GM21529 (cell line): ENCODE data around the gene NUP210L.

Experiments used
- ATAC-seq: cut with Tn5 transposase; IDR thresholded peaks from one replicate; pipeline ENCODE4 v1.9.1; 2021; ENCODE audit not compliant: unreplicated experiment

The NUP210L gene

GRCh38 chr1:153945795-153946621 is 208.9 kb downstream of the NUP210L start:
- ATAC-seq: peak; percentile 62

GRCh38 chr1:153945131-153945794 is 209.6 kb downstream of the NUP210L start:
- no peak for ATAC-seq

DNA sequence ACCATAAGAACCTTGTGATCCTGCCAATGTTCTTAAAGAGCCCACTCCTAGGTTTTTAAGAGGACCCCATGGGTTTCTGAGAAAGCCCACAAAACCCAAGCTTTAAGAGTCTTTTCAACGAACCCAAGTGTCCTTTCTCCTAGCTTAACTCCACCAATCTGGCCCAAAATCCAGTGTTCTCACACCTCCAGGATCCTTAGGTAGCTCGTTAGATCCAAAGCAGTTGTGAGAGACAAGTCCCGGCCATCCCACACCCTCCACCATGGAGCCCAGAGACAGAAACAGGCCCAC is 210.1 kb downstream of the NUP210L start:
- ATAC-seq: no peak

GRCh38 chr1:153944005-153944826 is 210.7 kb downstream of the NUP210L start:
- no peak for ATAC-seq

DNA sequence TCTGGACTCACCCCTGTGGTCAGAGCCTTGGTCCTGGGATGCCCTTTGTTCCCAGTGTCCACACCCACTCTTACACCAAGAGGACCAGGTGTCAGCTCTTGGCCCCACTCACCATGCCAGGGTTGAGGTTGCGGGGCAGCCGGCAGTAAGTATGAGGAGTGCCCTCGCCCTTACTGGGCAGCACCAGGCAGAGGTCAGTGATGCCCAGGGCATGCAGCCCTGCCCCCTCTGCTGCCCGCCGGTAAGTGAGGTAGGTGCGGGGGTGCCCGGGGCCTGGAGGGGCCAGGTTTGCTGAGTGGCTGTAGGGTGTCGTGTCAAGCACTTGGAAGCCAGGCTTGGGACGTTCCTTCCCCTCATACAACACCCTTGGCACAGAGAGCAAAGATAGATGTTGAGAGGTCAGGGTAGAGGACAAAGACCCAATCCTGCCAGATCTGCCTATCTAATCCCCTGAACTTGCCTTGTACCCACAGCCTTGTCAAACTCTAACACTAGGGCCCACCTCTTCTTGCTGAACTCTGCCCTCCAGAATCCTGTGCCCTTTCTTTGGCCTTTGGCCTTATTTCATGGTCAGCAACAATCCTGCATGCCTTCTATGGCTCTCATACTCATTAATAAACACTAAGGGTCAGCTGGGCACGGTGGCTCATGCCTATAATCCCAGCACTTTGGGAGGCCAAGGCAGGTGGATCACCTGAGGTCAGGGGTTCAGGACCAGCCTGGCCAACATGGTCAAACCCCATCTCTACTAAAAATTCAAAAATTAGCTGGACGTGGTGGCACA is 211.9 kb downstream of the NUP210L start:
- no peak for ATAC-seq
